ENCODE data around the gene AGPAT2.

DNA sequence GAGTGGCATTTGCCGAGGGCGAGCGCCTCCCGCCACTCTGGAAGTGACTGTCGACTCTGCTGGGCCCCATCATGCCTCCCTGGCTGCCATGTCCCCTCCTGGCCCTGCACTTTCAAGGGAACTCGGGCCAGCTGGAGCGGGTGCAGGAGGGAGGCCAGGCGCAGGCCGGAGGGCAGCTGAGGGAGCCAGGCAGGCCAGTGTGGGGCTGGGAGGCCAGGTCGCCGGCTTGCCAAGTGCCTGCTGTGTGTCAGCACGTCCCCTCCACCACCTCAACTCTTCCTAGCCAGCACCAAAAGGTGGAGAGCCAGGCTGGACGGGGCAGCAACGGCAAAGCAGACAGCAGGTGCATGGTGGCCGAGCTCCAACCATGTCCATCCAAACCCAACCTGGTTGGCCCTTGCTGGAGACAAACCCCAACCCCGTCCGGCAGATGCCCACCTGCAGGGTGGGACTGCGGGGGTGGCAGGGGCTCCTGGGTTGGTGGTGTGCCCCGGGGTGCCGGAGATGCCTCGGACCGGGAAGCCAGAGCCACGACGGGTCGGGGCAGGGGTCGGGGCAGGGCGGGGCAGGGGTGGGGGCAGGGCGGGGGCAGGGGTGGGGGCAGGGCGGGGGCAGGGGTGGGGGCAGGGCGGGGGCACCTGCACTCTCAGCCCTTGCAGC is 61.1 kb downstream of the AGPAT2 start:
- TF ChIP-seq E2F4 (CRISPR knock-in tag; IDR thresholded peaks at IDR 0.05; ENCODE audit: borderline replicate concordance, low read depth): no peak
- TF ChIP-seq ARID4B (CRISPR knock-in tag; IDR thresholded peaks at IDR 0.05; ENCODE audit: borderline replicate concordance): no peak
- TF ChIP-seq, protein P1, sequence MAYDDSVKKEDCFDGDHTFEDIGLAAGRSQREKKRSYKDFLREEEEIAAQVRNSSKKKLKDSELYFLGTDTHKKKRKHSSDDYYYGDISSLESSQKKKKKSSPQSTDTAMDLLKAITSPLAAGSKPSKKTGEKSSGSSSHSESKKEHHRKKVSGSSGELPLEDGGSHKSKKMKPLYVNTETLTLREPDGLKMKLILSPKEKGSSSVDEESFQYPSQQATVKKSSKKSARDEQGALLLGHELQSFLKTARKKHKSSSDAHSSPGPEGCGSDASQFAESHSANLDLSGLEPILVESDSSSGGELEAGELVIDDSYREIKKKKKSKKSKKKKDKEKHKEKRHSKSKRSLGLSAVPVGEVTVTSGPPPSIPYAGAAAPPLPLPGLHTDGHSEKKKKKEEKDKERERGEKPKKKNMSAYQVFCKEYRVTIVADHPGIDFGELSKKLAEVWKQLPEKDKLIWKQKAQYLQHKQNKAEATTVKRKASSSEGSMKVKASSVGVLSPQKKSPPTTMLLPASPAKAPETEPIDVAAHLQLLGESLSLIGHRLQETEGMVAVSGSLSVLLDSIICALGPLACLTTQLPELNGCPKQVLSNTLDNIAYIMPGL (CRISPR knock-in tag; IDR thresholded peaks at IDR 0.05): no peak
- TF ChIP-seq, protein P2, sequence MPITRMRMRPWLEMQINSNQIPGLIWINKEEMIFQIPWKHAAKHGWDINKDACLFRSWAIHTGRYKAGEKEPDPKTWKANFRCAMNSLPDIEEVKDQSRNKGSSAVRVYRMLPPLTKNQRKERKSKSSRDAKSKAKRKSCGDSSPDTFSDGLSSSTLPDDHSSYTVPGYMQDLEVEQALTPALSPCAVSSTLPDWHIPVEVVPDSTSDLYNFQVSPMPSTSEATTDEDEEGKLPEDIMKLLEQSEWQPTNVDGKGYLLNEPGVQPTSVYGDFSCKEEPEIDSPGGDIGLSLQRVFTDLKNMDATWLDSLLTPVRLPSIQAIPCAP (CRISPR knock-in tag; IDR thresholded peaks at IDR 0.05): no peak
- TF ChIP-seq, protein P3, sequence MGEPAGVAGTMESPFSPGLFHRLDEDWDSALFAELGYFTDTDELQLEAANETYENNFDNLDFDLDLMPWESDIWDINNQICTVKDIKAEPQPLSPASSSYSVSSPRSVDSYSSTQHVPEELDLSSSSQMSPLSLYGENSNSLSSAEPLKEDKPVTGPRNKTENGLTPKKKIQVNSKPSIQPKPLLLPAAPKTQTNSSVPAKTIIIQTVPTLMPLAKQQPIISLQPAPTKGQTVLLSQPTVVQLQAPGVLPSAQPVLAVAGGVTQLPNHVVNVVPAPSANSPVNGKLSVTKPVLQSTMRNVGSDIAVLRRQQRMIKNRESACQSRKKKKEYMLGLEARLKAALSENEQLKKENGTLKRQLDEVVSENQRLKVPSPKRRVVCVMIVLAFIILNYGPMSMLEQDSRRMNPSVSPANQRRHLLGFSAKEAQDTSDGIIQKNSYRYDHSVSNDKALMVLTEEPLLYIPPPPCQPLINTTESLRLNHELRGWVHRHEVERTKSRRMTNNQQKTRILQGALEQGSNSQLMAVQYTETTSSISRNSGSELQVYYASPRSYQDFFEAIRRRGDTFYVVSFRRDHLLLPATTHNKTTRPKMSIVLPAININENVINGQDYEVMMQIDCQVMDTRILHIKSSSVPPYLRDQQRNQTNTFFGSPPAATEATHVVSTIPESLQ (CRISPR knock-in tag; IDR thresholded peaks at IDR 0.05): no peak

Measured in WTC11 (cell line).